Skeletal muscle tissue (tissue), 4 donors: ENCODE data around the gene P4HB. TPM values are rescaled to one million over a fixed set of nuclear protein-coding genes. Genes with fewer than 3 reads are reported as not detected.

Experiments used
- H3K27ac ChIP-seq: one replicate; pipeline ENCODE4 v1.7.0; 2013; ENCODE audit warnings: mild to moderate bottlenecking, low read depth, low read length, inconsistent platforms
- H3K27me3 ChIP-seq, 3 donors: one replicate each; pipeline ENCODE4 v1.7.0; 2013; ENCODE audit warnings: low read length in 3 of 3; ENCODE audit not compliant: control insufficient read depth in 3 of 3, insufficient read depth in 3 of 3
- H3K36me3 ChIP-seq, 3 donors: one replicate each; pipeline ENCODE4 v1.7.0; 2013; ENCODE audit warnings: low read length in 3 of 3; ENCODE audit not compliant: control insufficient read depth in 3 of 3, insufficient read depth in 3 of 3
- H3K4me1 ChIP-seq, 3 donors: one replicate each; pipeline ENCODE4 v1.7.0; 2013; ENCODE audit warnings: low read length in 3 of 3, mild to moderate bottlenecking in 3 of 3; ENCODE audit not compliant: control insufficient read depth in 3 of 3, insufficient read depth in 3 of 3
- H3K4me3 ChIP-seq, 3 donors: one replicate each; pipeline ENCODE4 v1.7.0; 2013; ENCODE audit warnings: low read length in 3 of 3
- H3K9ac ChIP-seq, 3 donors: one replicate each; pipeline ENCODE4 v1.7.0; 2013; ENCODE audit warnings: low read length in 3 of 3, mild to moderate bottlenecking in 3 of 3, moderate library complexity in 2 of 3, low read depth in 1 of 3
- H3K9me3 ChIP-seq, 3 donors: one replicate each; pipeline ENCODE4 v1.7.0; 2013; ENCODE audit warnings: low read length in 3 of 3; ENCODE audit not compliant: control insufficient read depth in 3 of 3
- total RNA-seq: library from RNA; depleted of rRNA; stranded (reverse); fragments of >200 nt; gene quantifications from one replicate; pipeline ENCODE4 v1.2.3, GENCODE V29; 2014
- donor health status: Osteomylitis.

The P4HB gene
- total RNA-seq, 1 donor from 2014 or later: 264 TPM

GRCh38 chr17:81885454-81885853, 25.1 kb upstream of the P4HB start:
- H3K27ac ChIP-seq: peak overlapping the region; percentile 92
- H3K4me3 ChIP-seq: peak overlapping the region in 2 of 3 donors; percentile 22 to 38
- H3K9me3 ChIP-seq: no peaks in the 10 kb centered on the region
- H3K36me3 ChIP-seq: peaks cover 30 to 49% (median 35%) of the 10 kb centered on the region in 3 donors
- peaks cover 38 to 52% (median 42%) of the 10 kb centered on the region in 3 donors for H3K4me1 ChIP-seq
- peak overlapping the region; percentile 40 to 75 (median 73) for H3K9ac ChIP-seq
- H3K27me3 ChIP-seq: no peaks in the 10 kb centered on the region

GRCh38 chr17:81884968-81885367, 24.6 kb upstream of the P4HB start:
- peaks cover 30 to 46% (median 35%) of the 10 kb centered on the region in 3 donors for H3K36me3 ChIP-seq
- no peak overlapping the region for H3K4me3 ChIP-seq
- H3K27ac ChIP-seq: peak overlapping the region; percentile 92
- H3K4me1 ChIP-seq: peaks cover 33 to 48% (median 38%) of the 10 kb centered on the region in 3 donors
- no peaks in the 10 kb centered on the region for H3K9me3 ChIP-seq
- no peaks in the 10 kb centered on the region for H3K27me3 ChIP-seq
- peak overlapping the region in 2 of 3 donors; percentile 33 to 75 for H3K9ac ChIP-seq

- Histone ChIP-seq H3K4me1 (peaks cover 29 to 43% (median 34%) of the 10 kb centered on the region in 3 donors), H3K27me3 (no peaks in the 10 kb centered on the region), H3K27ac (peak overlapping the region; percentile 92), H3K9me3 (no peaks in the 10 kb centered on the region), H3K9ac (peak overlapping the region in 1 of 3 donors; percentile 75), H3K36me3 (peaks cover 29 to 45% (median 33%) of the 10 kb centered on the region in 3 donors), H3K4me3 (no peak overlapping the region)
These were observed 24.2 kb upstream of the P4HB start for GRCh38 chr17:81884520-81884919.

- no peaks in the 10 kb centered on the region for H3K27me3 ChIP-seq
- peaks cover 12 to 15% (median 14%) of the 10 kb centered on the region in 3 donors for H3K36me3 ChIP-seq
- H3K27ac ChIP-seq: no peak overlapping the region
- H3K9me3 ChIP-seq: no peaks in the 10 kb centered on the region
- H3K9ac ChIP-seq: no peak overlapping the region
- H3K4me1 ChIP-seq: peaks cover 0 to 2% (median under 1%) of the 10 kb centered on the region in 3 donors
- no peak overlapping the region for H3K4me3 ChIP-seq
These were observed 18.8 kb upstream of the P4HB start for GRCh38 chr17:81879121-81879520.

- Histone ChIP-seq H3K4me3 (no peak overlapping the region), H3K27ac (no peak overlapping the region), H3K9me3 (no peaks in the 10 kb centered on the region), H3K4me1 (no peaks in the 10 kb centered on the region), H3K27me3 (no peaks in the 10 kb centered on the region), H3K9ac (no peak overlapping the region), H3K36me3 (peaks cover 12 to 15% (median 14%) of the 10 kb centered on the region in 3 donors)
These were observed 18.0 kb upstream of the P4HB start for GRCh38 chr17:81878294-81878693.

GRCh38 chr17:81877569-81877968, 17.2 kb upstream of the P4HB start:
- Histone ChIP-seq H3K27me3 (no peaks in the 10 kb centered on the region), H3K27ac (no peak overlapping the region), H3K36me3 (peaks cover 12 to 15% (median 14%) of the 10 kb centered on the region in 3 donors), H3K4me1 (peaks cover 0 to 5% (median 4%) of the 10 kb centered on the region in 3 donors), H3K9me3 (no peaks in the 10 kb centered on the region), H3K9ac (no peak overlapping the region), H3K4me3 (no peak overlapping the region)

GRCh38 chr17:81871387-81872230, 11.3 kb upstream of the P4HB start:
- Histone ChIP-seq H3K9me3 (no peaks in the 10 kb centered on the region), H3K4me1 (peaks cover 28 to 58% (median 33%) of the 10 kb centered on the region in 3 donors), H3K4me3 (peak overlapping the region; percentile 82 to 96 (median 96)), H3K36me3 (peaks cover 11 to 19% (median 11%) of the 10 kb centered on the region in 3 donors), H3K27me3 (no peaks in the 10 kb centered on the region), H3K27ac (peak overlapping the region; percentile 97), H3K9ac (peak overlapping the region; percentile 96 to 99 (median 99))

GRCh38 chr17:81870981-81871386, 10.6 kb upstream of the P4HB start, which contains the start of gene ARHGDIA:
Gene ARHGDIA (minus strand): TSS chr17:81871337. CDS start chr17:81869930, 1,407 bp downstream.
- H3K4me3 ChIP-seq: peak within 1 kb of the TSS; percentile 82 to 96 (median 96)
- H3K27me3 ChIP-seq: no peaks in the 10 kb centered on the region
- H3K27ac ChIP-seq: peak within 1 kb of the TSS; percentile 97
- H3K36me3 ChIP-seq: peaks cover 11 to 19% (median 11%) of the 10 kb centered on the region in 3 donors
- H3K9me3 ChIP-seq: no peaks in the 10 kb centered on the region
- H3K4me1 ChIP-seq: peaks cover 34 to 64% (median 37%) of the 10 kb centered on the region in 3 donors
- peak within 1 kb of the TSS; percentile 96 to 99 (median 99) for H3K9ac ChIP-seq

GRCh38 chr17:81870131-81870980, 10.0 kb upstream of the P4HB start:
- peaks cover 11 to 20% (median 11%) of the 10 kb centered on the region in 3 donors for H3K36me3 ChIP-seq
- H3K27ac ChIP-seq: peak overlapping the region; percentile 83
- H3K9ac ChIP-seq: peak overlapping the region; percentile 83 to 90 (median 87)
- peak overlapping the region; percentile 76 to 78 (median 78) for H3K4me3 ChIP-seq
- no peaks in the 10 kb centered on the region for H3K9me3 ChIP-seq
- no peaks in the 10 kb centered on the region for H3K27me3 ChIP-seq
- H3K4me1 ChIP-seq: peaks cover 38 to 70% (median 42%) of the 10 kb centered on the region in 3 donors
